ENCODE measurements around the gene HNF1A.
A peak's percentile ranks its signal among the peaks of the same experiment; 100 is the strongest.

HNF1A gene

DNA sequence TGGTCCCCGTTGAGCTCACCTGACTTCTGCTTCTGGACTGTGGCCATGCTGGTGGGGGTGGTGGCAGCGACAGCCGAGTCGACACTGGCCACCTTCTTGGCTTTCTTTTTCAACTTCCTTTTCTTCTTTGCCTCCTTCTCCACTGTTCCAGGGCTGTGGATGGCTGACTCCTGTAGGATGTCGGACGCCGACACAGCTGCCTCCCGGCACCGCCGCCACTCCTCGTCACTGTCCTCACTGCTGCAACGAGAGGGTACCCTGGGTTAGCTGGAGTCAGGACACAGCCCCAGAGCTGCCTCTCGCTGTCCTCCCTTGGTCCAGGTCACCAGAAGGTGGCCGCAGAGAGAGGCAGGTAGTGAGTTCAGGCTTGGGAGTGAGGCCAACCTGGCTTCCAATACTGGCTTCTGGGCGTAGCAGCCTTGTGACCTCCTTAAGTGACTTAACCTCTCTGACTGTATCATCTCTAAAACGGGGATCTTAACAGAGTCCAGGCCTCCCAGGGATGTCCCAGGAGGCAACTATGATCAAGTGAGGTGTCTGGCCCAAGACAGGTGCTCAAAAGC is 26.0 kb downstream of the HNF1A start:
- Histone ChIP-seq H3K23ac (ENCODE audit: low read length) (no peak overlapping the region), H2BK120ac (ENCODE audit: low read depth, low read length) (no peak overlapping the region), H3K4me3 (ENCODE audit: low read length) (no peak overlapping the region), H2BK5ac (ENCODE audit: low read length) (no peak overlapping the region), H4K5ac (ENCODE audit: low read length) (no peak overlapping the region), H3K4me2 (ENCODE audit: low read length) (no peak overlapping the region), H3K4me1 (ENCODE audit: control insufficient read depth, low read depth, low read length) (no peaks in the 10 kb centered on the region), H3K9ac (ENCODE audit: low read length) (no peak overlapping the region), H3K27me3 (ENCODE audit: insufficient read depth, low read length, poor library complexity) (no peaks in the 10 kb centered on the region), H3K4ac (ENCODE audit: low read depth, low read length) (no peak overlapping the region), H2AK5ac (ENCODE audit: low read length) (no peak overlapping the region), H3K79me2 (ENCODE audit: control insufficient read depth, insufficient read depth, low read length) (no peaks in the 10 kb centered on the region), H2BK15ac (replicated peaks; ENCODE audit: low read depth) (no peak overlapping the region), H3K56ac (ENCODE audit: low read length) (no peak overlapping the region), H3K79me1 (ENCODE audit: low read length) (no peaks in the 10 kb centered on the region), H3K27ac (ENCODE audit: low read depth, low read length) (no peak overlapping the region), H4K8ac (ENCODE audit: low read depth, low read length) (no peak overlapping the region), H3K36me3 (ENCODE audit: control insufficient read depth, insufficient read depth, low read length) (peaks cover 6% of the 10 kb centered on the region), H3K18ac (ENCODE audit: low read length) (no peak overlapping the region)
- no peak for DNase-seq
- WGBS (ENCODE audit: extremely low coverage, insufficient coverage, low lambda C conversion rate), result no CpG with 5 or more reads among the region's 16 CpGs

DNA sequence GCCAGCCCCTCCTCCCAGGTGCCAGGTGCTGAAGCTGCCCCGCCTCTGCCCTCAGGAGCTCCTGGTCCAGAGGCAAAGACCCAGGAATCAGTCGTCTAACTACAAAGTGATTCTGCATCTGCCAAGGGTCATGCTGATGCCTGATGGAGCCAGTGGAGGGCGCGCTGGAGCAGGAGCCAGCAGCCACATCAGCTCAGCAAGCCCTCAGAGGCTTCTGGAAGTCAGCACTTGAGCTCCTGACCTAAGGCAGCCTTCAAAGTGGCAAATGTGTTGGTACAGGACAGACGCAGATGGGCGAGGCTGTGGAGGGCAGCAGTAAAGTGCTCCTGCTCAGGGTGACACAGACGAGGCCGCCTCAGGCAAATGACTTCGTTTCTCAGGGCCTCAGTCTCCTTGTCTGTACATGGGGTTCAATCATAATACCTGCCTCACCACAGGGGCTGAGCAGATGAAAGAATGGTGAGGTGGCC is 27.0 kb downstream of the HNF1A start:
- Histone ChIP-seq H3K4ac (ENCODE audit: low read depth, low read length) (no peak overlapping the region), H3K4me1 (ENCODE audit: control insufficient read depth, low read depth, low read length) (no peaks in the 10 kb centered on the region), H4K5ac (ENCODE audit: low read length) (no peak overlapping the region), H3K79me1 (ENCODE audit: low read length) (no peaks in the 10 kb centered on the region), H3K79me2 (ENCODE audit: control insufficient read depth, insufficient read depth, low read length) (no peaks in the 10 kb centered on the region), H2BK120ac (ENCODE audit: low read depth, low read length) (no peak overlapping the region), H3K9ac (ENCODE audit: low read length) (no peak overlapping the region), H3K27ac (ENCODE audit: low read depth, low read length) (no peak overlapping the region), H3K23ac (ENCODE audit: low read length) (no peak overlapping the region), H3K56ac (ENCODE audit: low read length) (no peak overlapping the region), H2BK5ac (ENCODE audit: low read length) (no peak overlapping the region), H4K8ac (ENCODE audit: low read depth, low read length) (no peak overlapping the region), H3K4me3 (ENCODE audit: low read length) (no peak overlapping the region), H3K36me3 (ENCODE audit: control insufficient read depth, insufficient read depth, low read length) (peaks cover 8% of the 10 kb centered on the region), H2BK15ac (replicated peaks; ENCODE audit: low read depth) (no peak overlapping the region), H3K18ac (ENCODE audit: low read length) (no peak overlapping the region), H3K4me2 (ENCODE audit: low read length) (no peak overlapping the region), H3K27me3 (ENCODE audit: insufficient read depth, low read length, poor library complexity) (no peaks in the 10 kb centered on the region), H2AK5ac (ENCODE audit: low read length) (no peak overlapping the region)
- no CpG with 5 or more reads among the region's 9 CpGs for WGBS (ENCODE audit: extremely low coverage, insufficient coverage, low lambda C conversion rate)
- peak; percentile 83 for DNase-seq

DNA sequence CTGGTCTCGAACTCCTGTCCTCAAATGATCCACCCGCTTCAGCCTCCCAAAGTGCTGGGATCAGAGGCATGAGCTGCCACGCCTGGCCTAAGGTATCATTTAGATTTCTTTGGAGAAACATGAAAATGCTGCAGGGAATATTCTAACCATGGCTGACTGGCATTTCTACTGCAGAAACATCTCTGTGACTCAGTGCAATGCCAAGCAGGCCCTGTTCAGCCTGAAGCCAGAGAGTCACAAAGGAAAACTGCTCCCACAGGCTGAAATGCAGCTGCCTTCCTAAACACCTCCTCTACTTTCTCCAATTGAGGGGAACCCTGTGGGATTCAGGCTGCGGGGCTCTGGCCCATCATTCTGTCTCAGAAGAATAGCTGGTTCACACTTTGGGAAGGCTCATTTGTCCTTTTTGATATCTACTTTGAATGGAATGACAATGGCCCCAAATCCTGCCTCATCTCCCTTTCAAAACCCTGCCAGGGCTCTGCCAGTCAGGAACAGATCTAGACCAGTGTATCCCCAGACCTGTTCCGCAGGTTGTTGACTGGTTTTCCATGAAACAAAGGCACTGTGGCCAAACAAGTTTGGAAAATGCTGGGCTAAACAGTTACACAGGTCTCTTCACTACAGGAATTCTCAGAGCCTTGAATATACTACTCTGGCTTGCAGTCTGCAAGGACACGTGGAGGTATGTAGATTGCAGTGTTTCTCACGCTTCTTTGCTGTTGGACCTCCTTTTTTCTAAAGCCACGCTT is 30.2 kb downstream of the HNF1A start:
- Histone ChIP-seq H2BK15ac (replicated peaks; ENCODE audit: low read depth) (no peak overlapping the region), H3K36me3 (ENCODE audit: control insufficient read depth, insufficient read depth, low read length) (peaks cover 6% of the 10 kb centered on the region), H3K27me3 (ENCODE audit: insufficient read depth, low read length, poor library complexity) (no peaks in the 10 kb centered on the region), H4K8ac (ENCODE audit: low read depth, low read length) (no peak overlapping the region), H2BK120ac (ENCODE audit: low read depth, low read length) (no peak overlapping the region), H2AK5ac (ENCODE audit: low read length) (no peak overlapping the region), H3K18ac (ENCODE audit: low read length) (no peak overlapping the region), H3K56ac (ENCODE audit: low read length) (no peak overlapping the region), H3K9ac (ENCODE audit: low read length) (no peak overlapping the region), H3K23ac (ENCODE audit: low read length) (no peak overlapping the region), H3K4me2 (ENCODE audit: low read length) (no peak overlapping the region), H3K4me3 (ENCODE audit: low read length) (no peak overlapping the region), H3K4ac (ENCODE audit: low read depth, low read length) (no peak overlapping the region), H3K79me1 (ENCODE audit: low read length) (peaks cover 3% of the 10 kb centered on the region), H3K79me2 (ENCODE audit: control insufficient read depth, insufficient read depth, low read length) (no peaks in the 10 kb centered on the region), H2BK5ac (ENCODE audit: low read length) (no peak overlapping the region), H4K5ac (ENCODE audit: low read length) (no peak overlapping the region), H3K4me1 (ENCODE audit: control insufficient read depth, low read depth, low read length) (no peaks in the 10 kb centered on the region), H3K27ac (ENCODE audit: low read depth, low read length) (no peak overlapping the region)
- no peak for DNase-seq
- no CpG with 5 or more reads among the region's 8 CpGs for WGBS (ENCODE audit: extremely low coverage, insufficient coverage, low lambda C conversion rate)

DNA sequence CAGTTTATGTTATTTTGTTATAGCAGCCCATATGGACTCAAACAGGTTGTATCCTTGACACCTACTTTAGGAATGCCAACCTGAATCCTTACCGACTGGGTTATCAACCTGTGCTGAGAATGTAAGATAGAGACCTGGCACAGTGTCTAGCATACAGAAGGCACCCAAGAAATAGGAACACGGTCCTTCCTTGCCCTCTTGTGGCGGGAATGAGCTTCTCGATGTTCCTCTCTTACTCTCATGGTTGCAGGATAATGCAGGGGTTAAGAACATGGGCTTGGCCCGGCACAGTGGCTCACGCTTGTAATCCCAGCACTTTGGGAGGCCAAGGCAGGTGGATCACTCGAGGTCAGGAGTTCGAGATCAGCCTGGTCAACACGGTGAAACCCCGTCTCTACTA is 31.4 kb downstream of the HNF1A start:
- Histone ChIP-seq H3K36me3 (ENCODE audit: control insufficient read depth, insufficient read depth, low read length) (peaks cover 6% of the 10 kb centered on the region), H3K79me1 (ENCODE audit: low read length) (peaks cover 3% of the 10 kb centered on the region), H3K56ac (ENCODE audit: low read length) (no peak overlapping the region), H3K4me1 (ENCODE audit: control insufficient read depth, low read depth, low read length) (no peaks in the 10 kb centered on the region), H2AK5ac (ENCODE audit: low read length) (no peak overlapping the region), H3K18ac (ENCODE audit: low read length) (no peak overlapping the region), H2BK15ac (replicated peaks; ENCODE audit: low read depth) (no peak overlapping the region), H3K4me2 (ENCODE audit: low read length) (no peak overlapping the region), H3K27ac (ENCODE audit: low read depth, low read length) (no peak overlapping the region), H3K4me3 (ENCODE audit: low read length) (no peak overlapping the region), H3K9ac (ENCODE audit: low read length) (no peak overlapping the region), H3K23ac (ENCODE audit: low read length) (no peak overlapping the region), H3K79me2 (ENCODE audit: control insufficient read depth, insufficient read depth, low read length) (no peaks in the 10 kb centered on the region), H4K8ac (ENCODE audit: low read depth, low read length) (no peak overlapping the region), H3K4ac (ENCODE audit: low read depth, low read length) (no peak overlapping the region), H4K5ac (ENCODE audit: low read length) (no peak overlapping the region), H2BK120ac (ENCODE audit: low read depth, low read length) (no peak overlapping the region), H2BK5ac (ENCODE audit: low read length) (no peak overlapping the region), H3K27me3 (ENCODE audit: insufficient read depth, low read length, poor library complexity) (no peaks in the 10 kb centered on the region)
- WGBS (ENCODE audit: extremely low coverage, insufficient coverage, low lambda C conversion rate), result no CpG with 5 or more reads among the region's 10 CpGs
- DNase-seq, result peak; percentile 73

DNA sequence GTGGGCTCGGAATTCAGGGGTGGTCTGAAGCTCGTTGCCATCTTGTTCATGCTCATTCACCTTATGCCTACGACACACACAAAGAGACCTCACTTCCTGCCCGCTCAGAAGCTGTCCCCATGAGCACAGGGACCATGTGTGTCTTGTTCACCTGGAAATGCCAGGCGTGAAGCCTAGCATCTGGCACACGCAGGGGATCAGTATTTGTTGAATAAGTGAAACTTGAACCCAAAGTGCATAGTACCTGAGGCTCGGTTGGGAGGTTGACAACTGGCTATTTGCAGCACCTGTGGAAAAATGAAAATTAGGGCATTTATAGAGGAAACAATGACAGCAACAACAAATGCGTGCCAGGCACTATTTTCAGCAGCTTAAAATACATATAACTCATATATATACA is 32.5 kb downstream of the HNF1A start:
- H4K5ac ChIP-seq (ENCODE audit: low read length), result no peak overlapping the region
- peaks cover 8% of the 10 kb centered on the region for H3K79me2 ChIP-seq (ENCODE audit: control insufficient read depth, insufficient read depth, low read length)
- peaks cover 8% of the 10 kb centered on the region for H3K79me1 ChIP-seq (ENCODE audit: low read length)
- H3K36me3 ChIP-seq (ENCODE audit: control insufficient read depth, insufficient read depth, low read length), result peaks cover 6% of the 10 kb centered on the region
- WGBS (ENCODE audit: extremely low coverage, insufficient coverage, low lambda C conversion rate), result no CpG with 5 or more reads among the region's 8 CpGs
- H2BK15ac ChIP-seq (replicated peaks; ENCODE audit: low read depth), result no peak overlapping the region
- DNase-seq, result no peak
- H3K27me3 ChIP-seq (ENCODE audit: insufficient read depth, low read length, poor library complexity), result no peaks in the 10 kb centered on the region
- H3K27ac ChIP-seq (ENCODE audit: low read depth, low read length), result no peak overlapping the region
- no peak overlapping the region for H2BK5ac ChIP-seq (ENCODE audit: low read length)
- no peak overlapping the region for H3K18ac ChIP-seq (ENCODE audit: low read length)
- H2BK120ac ChIP-seq (ENCODE audit: low read depth, low read length), result no peak overlapping the region
- H3K23ac ChIP-seq (ENCODE audit: low read length), result no peak overlapping the region
- H3K4me3 ChIP-seq (ENCODE audit: low read length), result no peak overlapping the region
- H2AK5ac ChIP-seq (ENCODE audit: low read length), result no peak overlapping the region
- no peak overlapping the region for H3K9ac ChIP-seq (ENCODE audit: low read length)
- H3K56ac ChIP-seq (ENCODE audit: low read length), result no peak overlapping the region
- H3K4me2 ChIP-seq (ENCODE audit: low read length), result no peak overlapping the region
- H3K4me1 ChIP-seq (ENCODE audit: control insufficient read depth, low read depth, low read length), result peaks cover 3% of the 10 kb centered on the region
- no peak overlapping the region for H3K4ac ChIP-seq (ENCODE audit: low read depth, low read length)
- no peak overlapping the region for H4K8ac ChIP-seq (ENCODE audit: low read depth, low read length)
